G401.6 (cell line): ENCODE results near the gene GSC.
"Not testable (repeated sequence)": the region's sequence is repeated elsewhere in the genome, so short reads cannot be mapped to it uniquely, and the experiment has no call there.

Source experiments
- FAIRE-seq: peaks from 2 replicates; lab custom pipeline; 2012; peaks lifted over from hg19 to GRCh38; lab: Jason Lieb, UNC

The GSC gene

GRCh38 chr14:94771906-94772490 is 2.1 kb upstream of the GSC start:
- no peak for FAIRE-seq

GRCh38 chr14:94771158-94771905 is 1.4 kb upstream of the GSC start:
- no peak for FAIRE-seq

- no peak for FAIRE-seq
Observed at GRCh38 chr14:94770815-94771157, 873 bp upstream of the GSC start.

- FAIRE-seq = no peak
Observed at GRCh38 chr14:94770251-94770749, 387 bp upstream of the GSC start.

- no peak for FAIRE-seq
Observed at GRCh38 chr14:94768521-94769390, 1.2 kb downstream of the GSC start.

GRCh38 chr14:94768141-94768520 is 1.8 kb downstream of the GSC start:
- FAIRE-seq = no peak

GRCh38 chr14:94767321-94767878 is 2.5 kb downstream of the GSC start:
- no peak for FAIRE-seq

- FAIRE-seq = no peak
Observed at GRCh38 chr14:94764573-94764972, 5.3 kb downstream of the GSC start.

- FAIRE-seq = no peak
Observed at GRCh38 chr14:94762431-94762830, 7.5 kb downstream of the GSC start.

GRCh38 chr14:94761997-94762377 is 7.9 kb downstream of the GSC start:
- no peak for FAIRE-seq

- FAIRE-seq = no peak
Observed at GRCh38 chr14:94761348-94761996, 8.4 kb downstream of the GSC start.

- no peak for FAIRE-seq
Observed at GRCh38 chr14:94756310-94756882, 13.5 kb downstream of the GSC start.

GRCh38 chr14:94754391-94754942 is 15.4 kb downstream of the GSC start:
- no peak for FAIRE-seq

- FAIRE-seq = no peak
Observed at GRCh38 chr14:94752591-94753436, 17.1 kb downstream of the GSC start.

- no peak for FAIRE-seq
Observed at GRCh38 chr14:94751956-94752355, 18.0 kb downstream of the GSC start.

GRCh38 chr14:94751321-94751720 is 18.6 kb downstream of the GSC start:
- FAIRE-seq = no peak

- no peak for FAIRE-seq
Observed at GRCh38 chr14:94750371-94750770, 19.5 kb downstream of the GSC start.

- FAIRE-seq = no peak
Observed at GRCh38 chr14:94748667-94749347, 21.1 kb downstream of the GSC start.

- FAIRE-seq = no peak
Observed at GRCh38 chr14:94747739-94748138, 22.2 kb downstream of the GSC start.

GRCh38 chr14:94747153-94747552 is 22.8 kb downstream of the GSC start:
- FAIRE-seq = not testable (repeated sequence)
